Right atrium auricular region (tissue), 2 donors: Measurements from ENCODE around the gene CABLES2. TPM values are rescaled to one million over a fixed set of nuclear protein-coding genes. Genes with fewer than 3 reads are reported as not detected.

Experiments
- DNase-seq: peaks from one replicate; pipeline ENCODE4 v3.0.0-alpha.2; 2019; ENCODE audit warnings: low spot score
- H3K27ac ChIP-seq, 2 donors: fragments of 200-600 bp; sonication (generic); 1 replicate in 1 of 2; 2 replicates in 1 of 2; pipeline ENCODE4 v1.5.1; 2016 to 2019
- H3K27me3 ChIP-seq, 2 donors: fragments of 200-600 bp; sonication (generic); one replicate each; pipeline versions ENCODE4 v1.5.1 to v1.6.0; 2017 to 2019
- H3K36me3 ChIP-seq: fragments of 200-600 bp; sonication (generic); one replicate; pipeline ENCODE4 v1.5.1; 2016
- H3K4me1 ChIP-seq, 2 donors: fragments of 200-600 bp; sonication (generic); one replicate each; pipeline versions ENCODE4 v1.5.1 to v1.6.0; 2017 to 2019
- H3K4me3 ChIP-seq, 2 donors: fragments of 200-600 bp; sonication (generic); 1 replicate in 1 of 2; 2 replicates in 1 of 2; pipeline ENCODE4 v1.5.1; 2017 to 2019; ENCODE audit warnings: mild to moderate bottlenecking in 1 of 2, moderate library complexity in 1 of 2
- H3K9me3 ChIP-seq, 2 donors: fragments of 200-600 bp; sonication (generic); one replicate each; pipeline ENCODE4 v1.5.1; 2019
- CTCF ChIP-seq, 2 donors: fragments of 200-600 bp; sonication (generic); IDR thresholded peaks; one replicate each; pipeline ENCODE4 v1.5.1; 2019; ENCODE audit warnings: antibody characterized with exemption in 2 of 2
- total RNA-seq, 2 donors: library from RNA; depleted of rRNA; stranded (reverse); fragments of >200 nt; gene quantifications; one replicate each; pipeline ENCODE4 v1.1.0, GENCODE V29; 2016

CABLES2 gene
- total RNA-seq, 2 donors from 2014 or later: 10.8 to 17.7 TPM

- no peak for TF ChIP-seq CTCF (IDR thresholded peaks at IDR 0.05)
- Histone ChIP-seq H3K36me3 (no peaks in the 10 kb centered on the region), H3K4me1 (no peaks in the 10 kb centered on the region), H3K4me3 (no peak overlapping the region), H3K9me3 (no peaks in the 10 kb centered on the region), H3K27me3 (no peaks in the 10 kb centered on the region), H3K27ac (no peak overlapping the region)
- no peak for DNase-seq
Observed at GRCh38 chr20:62422636-62423325, 15.7 kb upstream of the CABLES2 start.

- H3K27me3 ChIP-seq: no peaks in the 10 kb centered on the region
Observed at GRCh38 chr20:62421716-62421990, 14.6 kb upstream of the CABLES2 start.

GRCh38 chr20:62420846-62421715 is 14.0 kb upstream of the CABLES2 start:
- DNase-seq: no peak
- Histone ChIP-seq H3K9me3 (no peaks in the 10 kb centered on the region), H3K27me3 (no peaks in the 10 kb centered on the region), H3K4me1 (no peaks in the 10 kb centered on the region), H3K36me3 (no peaks in the 10 kb centered on the region), H3K27ac (no peak overlapping the region), H3K4me3 (no peak overlapping the region)
- TF ChIP-seq CTCF (IDR thresholded peaks at IDR 0.05): no peak

More at GRCh38 chr20:62421716-62421990, 14.6 kb upstream of the CABLES2 start:
- Histone ChIP-seq H3K27ac (no peak overlapping the region), H3K9me3 (no peaks in the 10 kb centered on the region), H3K4me3 (no peak overlapping the region), H3K36me3 (no peaks in the 10 kb centered on the region), H3K4me1 (no peaks in the 10 kb centered on the region)
- no peak for DNase-seq
- no peak for TF ChIP-seq CTCF (IDR thresholded peaks at IDR 0.05)

GRCh38 chr20:62419759-62420158 is 12.7 kb upstream of the CABLES2 start:
- DNase-seq: no peak
- Histone ChIP-seq H3K27me3 (no peaks in the 10 kb centered on the region), H3K27ac (no peak overlapping the region), H3K4me1 (no peaks in the 10 kb centered on the region), H3K4me3 (no peak overlapping the region), H3K9me3 (no peaks in the 10 kb centered on the region), H3K36me3 (no peaks in the 10 kb centered on the region)
- no peak for TF ChIP-seq CTCF (IDR thresholded peaks at IDR 0.05)

GRCh38 chr20:62418709-62419487 is 11.8 kb upstream of the CABLES2 start:
- DNase-seq: no peak
- Histone ChIP-seq H3K27ac (no peak overlapping the region), H3K9me3 (no peaks in the 10 kb centered on the region), H3K4me3 (no peak overlapping the region), H3K4me1 (no peaks in the 10 kb centered on the region), H3K36me3 (no peaks in the 10 kb centered on the region), H3K27me3 (no peaks in the 10 kb centered on the region)
- no peak for TF ChIP-seq CTCF (IDR thresholded peaks at IDR 0.05)
